Mesenteric fat pad (tissue), 1 donor: ENCODE results near the gene TSPAN9. TPM values are rescaled to one million over a fixed set of nuclear protein-coding genes. Genes with fewer than 3 reads are reported as not detected.

Experiments
- DNase-seq: peaks from one replicate; pipeline ENCODE4 v3.0.0-alpha.2; 2020; ENCODE audit warnings: low spot score
- total RNA-seq: library from RNA; stranded (reverse); fragmentation: NEBNext Ultra II Directional; extraction: Animal tissue kit (Norgen Biotek cat#: 25700); gene quantifications from one replicate; pipeline ENCODE4 v1.2.1, GENCODE V29; 2021
- donor health status: DM: yes; HTN: yes; CAD: no.

The TSPAN9 gene
- total RNA-seq, 1 donor from 2014 or later, result 36.9 TPM

DNA sequence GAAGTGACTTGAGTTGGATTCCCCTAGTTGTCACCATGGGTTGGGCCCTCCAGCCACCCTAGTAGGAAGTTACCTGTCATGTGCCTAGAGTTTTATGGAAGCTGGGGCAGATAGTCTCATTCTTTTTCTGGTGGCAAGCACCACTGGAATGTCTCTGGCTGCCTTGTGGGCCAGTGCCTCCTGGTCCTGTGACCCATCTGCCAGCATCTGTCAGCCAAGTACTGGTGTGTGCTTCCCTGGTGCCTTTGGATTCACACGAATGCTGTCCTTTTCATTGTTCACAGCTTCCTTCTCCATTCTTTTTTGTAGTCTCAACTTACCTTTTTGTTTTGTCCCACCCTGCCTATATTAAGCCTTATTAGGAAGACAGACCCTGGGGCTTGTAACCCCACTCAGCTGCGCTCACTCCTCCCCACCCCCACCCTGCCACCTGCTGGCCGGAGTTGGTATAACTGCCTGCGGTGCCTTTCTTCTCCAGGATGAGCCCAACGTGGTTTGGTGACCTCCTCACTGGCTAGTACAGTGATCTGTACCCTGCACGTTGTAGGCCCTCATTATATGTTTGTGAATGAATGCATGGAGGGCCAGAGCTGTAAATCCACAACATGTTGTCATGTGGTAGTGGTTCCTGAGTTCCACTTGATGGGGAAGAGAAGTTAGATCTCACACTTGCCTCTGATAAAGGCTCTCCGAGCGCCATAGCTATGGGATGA, 125.7 kb downstream of the TSPAN9 start:
- no peak for DNase-seq

DNA sequence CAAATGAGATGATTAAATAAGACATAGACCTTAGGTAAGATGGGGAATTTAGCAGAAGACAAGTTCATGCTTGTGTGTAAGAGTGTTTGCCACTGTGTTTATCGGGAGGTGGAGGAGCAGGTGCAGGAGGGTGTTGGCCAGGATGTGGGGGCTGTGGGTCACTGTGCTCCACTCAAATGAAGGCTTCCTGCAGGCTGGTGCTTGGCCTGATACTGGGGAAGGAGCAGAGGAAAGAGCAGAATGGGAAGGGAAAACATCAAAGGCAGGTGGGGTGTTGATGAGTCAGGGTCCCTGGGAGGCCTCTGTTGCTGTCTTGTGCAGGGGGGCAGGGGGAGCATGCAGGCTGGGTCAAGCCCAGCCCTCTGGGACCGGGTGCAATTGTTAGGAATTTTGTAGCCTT, 126.5 kb downstream of the TSPAN9 start:
- no peak for DNase-seq

DNA sequence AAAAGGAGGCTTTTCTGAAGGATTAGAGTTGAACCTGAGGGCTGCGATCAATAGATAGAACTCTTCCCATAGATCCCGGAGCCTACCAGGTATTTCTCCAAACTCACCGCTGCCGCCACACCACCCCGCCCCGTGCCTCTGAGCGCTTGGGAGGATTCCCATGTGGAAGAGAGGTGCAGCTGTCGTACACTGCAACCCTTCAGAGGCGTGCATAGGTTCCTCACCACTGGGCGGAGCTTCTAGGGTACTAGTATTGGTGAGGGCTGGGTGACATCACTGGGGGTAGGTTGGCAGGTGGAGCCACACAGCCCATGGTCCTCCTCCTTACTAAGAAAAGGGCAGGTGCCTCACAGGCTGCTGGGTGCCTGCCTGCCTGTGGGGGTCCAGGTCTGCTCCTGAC, 127.0 kb downstream of the TSPAN9 start:
- no peak for DNase-seq

DNA sequence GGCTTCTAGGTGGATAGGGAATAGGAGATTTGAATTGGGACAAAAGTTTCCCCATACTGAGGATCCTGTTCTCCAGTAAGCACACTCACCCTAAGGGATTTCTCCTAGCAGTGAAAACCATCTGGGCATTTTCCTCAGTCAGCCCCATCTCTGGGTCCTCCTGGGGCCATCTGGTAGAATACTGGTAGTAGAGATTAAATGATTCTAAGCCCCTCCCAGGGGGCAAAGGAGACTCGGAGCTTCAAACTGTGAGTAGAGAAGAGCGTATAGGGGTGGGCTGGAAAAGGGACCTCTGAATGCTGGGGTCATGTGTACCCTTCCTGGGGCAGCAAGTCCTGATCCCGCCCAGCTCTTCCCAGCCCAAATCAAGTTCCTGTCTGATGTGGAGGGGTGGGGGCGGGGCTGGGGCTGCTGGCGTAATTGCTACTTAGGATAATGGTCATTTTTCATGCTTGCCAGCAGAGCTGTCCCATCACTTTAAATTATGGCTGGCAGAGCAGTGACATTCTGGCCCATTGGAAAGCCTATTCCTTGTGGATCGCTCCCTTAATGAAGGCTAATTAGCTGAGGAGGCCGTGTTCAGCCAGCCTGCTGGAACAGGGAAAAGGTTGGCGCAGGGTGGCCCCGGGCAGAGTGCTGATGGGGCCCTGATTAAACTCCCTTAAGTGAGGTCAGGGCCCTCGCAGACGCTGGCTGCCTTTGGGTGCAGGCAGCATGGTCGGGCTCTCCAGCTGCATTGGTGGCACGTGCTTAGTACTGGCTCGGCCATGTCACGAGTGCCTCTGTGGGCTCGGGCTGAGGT, 127.8 kb downstream of the TSPAN9 start:
- DNase-seq, result no peak

DNA sequence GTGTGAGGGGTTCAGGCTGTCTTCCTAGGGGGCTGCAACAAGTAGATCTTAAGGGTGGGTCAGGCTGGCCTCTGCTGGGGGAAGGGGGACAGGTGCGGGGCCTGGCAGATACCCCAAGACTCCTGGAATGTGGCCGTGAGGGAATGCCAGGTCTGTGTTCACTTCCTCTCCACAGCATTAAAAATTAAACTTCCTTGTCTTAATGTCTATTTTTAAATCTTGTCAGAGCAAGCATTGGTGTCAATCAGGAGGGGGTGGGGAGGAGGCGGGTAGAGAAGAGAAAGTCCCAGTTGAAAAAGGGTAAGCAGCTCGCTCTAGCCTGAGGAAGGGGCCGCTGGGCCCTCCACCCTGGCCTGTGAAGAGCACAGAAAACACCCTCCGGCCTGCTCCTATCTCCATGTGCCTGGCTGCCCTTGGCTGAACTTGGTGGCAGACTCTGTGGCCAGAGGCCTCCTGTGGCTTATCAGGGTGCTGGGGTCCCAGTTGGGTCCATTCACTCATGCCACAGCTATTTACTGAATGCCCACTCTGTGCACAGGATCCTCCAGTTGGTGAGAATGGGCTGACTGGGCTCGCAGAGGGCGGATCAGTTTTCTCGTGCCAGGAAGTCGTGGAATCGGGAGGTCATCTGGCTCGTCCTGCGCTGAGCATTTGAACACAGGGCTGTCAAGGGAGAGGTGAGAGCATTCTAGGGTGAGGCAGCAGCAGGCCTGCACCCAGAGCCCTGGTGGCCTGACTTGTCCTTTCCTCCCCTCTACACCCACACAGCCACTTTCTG, 128.8 kb downstream of the TSPAN9 start:
- DNase-seq, result no peak

DNA sequence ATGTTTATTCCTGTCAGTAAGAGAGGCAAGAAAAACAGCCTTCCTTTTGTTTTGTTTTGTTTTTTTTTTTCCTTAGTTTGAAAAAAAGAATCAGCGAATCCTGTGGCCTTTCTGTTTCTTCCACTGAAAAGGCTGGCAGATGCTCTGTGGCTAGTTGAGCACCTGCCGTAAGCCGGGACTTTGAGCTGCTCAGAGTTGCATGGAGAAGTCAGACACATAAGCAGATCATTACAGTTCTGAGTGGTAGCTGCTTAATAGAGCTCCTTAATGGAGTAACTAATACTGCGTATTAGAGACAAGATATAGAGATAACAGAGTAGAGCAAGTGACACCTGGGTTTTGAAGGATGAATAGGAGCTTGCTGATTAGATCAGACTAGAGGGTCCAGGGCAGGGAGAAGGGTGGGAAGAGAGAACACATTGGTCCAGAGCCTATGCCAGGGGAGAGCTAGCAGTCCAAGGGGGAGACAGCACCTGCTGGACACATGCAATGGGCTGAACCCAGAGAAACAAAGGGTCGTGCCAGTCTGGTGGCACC, 129.4 kb downstream of the TSPAN9 start:
- no peak for DNase-seq

DNA sequence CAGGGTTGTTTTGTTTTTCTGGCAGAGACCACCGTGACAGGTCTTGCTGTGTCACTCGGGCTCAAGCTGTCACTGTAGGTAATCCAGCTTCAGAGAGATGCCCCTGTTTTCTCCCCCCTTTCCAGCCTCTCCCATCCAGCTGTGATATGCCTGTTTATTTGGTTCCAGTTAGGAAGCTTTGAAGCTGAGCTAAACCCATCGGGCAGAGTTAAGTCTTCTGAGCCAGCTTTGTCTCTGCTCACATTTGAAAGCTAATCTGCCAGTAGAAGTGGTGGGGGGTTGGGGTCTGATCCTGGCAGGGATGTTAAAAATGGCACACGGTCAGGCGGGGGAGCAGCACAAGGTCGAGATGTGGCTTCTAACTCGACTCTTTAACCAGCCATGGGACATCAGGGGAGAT, 130.0 kb downstream of the TSPAN9 start:
- no peak for DNase-seq

DNA sequence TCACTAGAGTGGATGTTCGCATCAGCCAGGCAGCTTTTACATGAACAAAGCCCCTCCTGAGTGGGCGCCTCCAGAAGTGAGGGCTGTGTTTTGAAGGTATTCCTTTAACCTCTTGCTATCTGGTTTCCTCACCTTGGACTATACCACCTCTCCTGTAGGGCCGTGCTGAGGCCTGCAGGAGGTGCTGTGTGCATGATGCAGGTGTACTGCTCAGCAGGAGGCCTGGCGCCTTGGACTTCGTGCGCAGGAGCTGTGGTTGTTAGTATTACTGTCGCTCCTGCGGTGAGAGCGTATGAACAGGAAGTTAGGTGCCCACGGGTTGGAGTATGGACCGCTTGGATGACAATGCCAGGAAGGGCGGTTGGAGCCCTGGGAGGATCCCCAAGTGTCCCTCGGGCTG, 130.7 kb downstream of the TSPAN9 start:
- DNase-seq, result no peak

DNA sequence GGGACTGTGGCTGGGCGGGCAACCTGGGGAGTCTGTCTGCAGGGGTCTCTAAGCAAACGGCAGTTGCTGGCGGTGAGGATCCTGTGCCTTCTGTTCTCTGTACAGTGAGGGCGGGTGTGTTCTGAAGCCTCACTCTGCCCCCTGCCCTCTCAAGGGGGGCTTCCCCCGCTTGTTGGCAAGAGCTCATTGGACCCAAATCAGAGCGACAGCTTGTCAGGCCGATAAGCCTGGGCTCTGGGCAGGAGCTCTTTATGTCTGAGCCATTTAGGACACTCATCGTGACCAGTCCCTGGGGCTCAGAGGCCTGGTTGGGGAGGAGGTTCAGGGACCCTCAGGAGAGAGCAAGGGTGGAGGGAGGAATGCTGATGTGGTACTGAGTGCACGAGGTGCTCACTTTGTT, 136.0 kb downstream of the TSPAN9 start:
- no peak for DNase-seq

DNA sequence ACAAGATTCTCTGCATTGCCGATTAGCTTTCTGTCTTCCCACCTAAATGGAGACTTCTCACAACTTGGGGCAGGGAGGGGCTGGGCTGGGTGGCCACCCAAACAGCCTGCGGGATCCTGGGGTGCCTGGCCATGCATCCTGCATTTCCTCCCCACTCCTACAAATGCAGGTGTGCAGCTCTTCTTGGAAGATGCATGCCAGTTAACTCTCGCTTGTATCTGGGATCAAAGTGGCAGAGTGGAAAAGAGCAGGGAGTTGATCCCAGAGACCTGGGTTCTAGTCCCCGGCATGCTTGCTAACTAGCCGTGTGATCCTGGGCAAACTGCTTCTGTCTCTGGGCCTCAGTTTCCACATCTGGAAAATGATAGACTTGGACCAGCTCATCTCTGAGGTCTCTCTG, 136.6 kb downstream of the TSPAN9 start:
- no peak for DNase-seq

DNA sequence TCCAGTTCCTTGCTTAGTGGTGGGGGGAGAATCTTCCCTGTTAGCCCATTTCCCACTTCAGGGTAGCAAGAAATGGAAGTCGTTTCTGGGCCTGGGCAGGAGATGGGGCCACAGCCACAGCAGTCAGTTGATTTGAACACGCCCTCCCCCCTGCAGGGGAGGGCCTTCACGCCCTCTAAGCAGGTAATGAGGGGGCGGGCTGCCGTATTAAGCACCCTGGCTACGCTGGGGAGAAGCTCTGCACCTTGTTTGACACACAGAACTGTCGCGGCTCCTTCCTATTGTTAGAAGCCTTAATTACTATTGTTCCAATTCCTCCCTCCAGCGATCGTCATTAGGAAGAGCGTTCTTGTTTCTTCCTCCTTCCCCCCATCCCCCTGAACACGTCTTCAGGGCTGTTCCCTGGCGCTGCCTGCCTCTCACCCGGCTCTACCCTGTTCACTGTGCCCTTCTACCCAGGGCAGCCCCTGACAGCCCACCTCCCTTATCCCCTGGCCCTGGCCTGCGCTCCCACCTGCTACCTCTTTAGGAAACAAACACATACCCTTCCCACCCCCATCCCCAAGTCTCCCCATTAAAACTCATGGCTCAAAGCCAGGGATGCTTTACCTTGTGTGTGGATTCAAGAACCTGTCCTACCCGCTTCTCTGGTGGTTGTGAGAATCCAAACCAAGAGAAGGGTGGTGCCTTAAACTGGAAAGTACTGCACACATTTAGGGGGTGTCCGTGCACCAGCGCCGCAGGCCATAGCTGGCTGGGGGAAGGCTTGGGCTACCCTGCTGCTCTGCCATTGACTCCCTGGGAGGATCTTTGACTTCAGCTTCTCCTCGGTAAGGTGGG, 137.6 kb downstream of the TSPAN9 start:
- DNase-seq, result no peak

DNA sequence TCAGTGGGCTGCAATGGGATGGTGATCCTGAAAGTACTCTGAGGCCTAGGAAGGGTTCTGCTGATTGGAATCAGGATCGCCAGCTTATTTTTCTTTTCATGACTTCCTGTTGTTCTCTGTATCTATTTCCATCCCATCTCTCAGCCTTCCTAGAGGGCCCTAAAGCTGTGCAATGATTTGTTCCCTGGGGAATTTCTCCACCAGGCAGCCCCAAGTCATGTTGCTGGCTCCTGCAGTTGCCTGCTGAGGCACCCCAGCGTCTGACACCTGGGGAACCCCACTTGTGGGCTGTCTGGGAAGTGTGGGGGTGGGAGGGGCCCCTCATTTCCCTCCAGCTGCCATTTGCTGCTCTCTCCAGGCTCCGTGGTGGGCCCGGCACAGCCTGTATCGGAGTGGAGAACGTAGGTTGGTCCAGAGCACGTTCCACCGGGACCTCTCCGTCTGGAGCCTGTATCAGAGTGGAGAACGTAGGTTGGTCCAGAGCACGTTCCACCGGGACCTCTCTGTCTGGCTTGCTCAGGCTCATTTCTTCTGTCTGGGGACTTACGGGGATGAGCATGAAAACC, 138.3 kb downstream of the TSPAN9 start:
- no peak for DNase-seq

DNA sequence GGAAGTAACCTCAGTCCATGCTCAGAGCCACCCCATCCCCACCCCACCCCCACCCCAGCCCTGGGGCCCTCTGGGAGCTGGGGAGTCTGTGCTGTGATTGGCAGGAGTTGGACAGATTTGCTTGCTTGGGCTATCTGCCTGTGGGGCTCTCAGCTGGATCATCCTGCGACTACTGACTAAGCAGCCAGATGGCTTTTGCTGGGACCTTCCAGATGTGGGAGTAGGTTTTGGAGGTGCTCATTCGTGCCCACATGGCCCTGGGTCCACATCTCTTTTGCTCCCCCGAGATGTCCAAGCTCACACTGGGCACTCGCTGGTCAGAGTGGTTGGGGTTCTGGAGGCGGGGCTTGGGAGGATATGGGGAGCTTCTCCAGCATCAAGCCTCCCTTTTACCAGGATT, 138.9 kb downstream of the TSPAN9 start:
- DNase-seq, result no peak

DNA sequence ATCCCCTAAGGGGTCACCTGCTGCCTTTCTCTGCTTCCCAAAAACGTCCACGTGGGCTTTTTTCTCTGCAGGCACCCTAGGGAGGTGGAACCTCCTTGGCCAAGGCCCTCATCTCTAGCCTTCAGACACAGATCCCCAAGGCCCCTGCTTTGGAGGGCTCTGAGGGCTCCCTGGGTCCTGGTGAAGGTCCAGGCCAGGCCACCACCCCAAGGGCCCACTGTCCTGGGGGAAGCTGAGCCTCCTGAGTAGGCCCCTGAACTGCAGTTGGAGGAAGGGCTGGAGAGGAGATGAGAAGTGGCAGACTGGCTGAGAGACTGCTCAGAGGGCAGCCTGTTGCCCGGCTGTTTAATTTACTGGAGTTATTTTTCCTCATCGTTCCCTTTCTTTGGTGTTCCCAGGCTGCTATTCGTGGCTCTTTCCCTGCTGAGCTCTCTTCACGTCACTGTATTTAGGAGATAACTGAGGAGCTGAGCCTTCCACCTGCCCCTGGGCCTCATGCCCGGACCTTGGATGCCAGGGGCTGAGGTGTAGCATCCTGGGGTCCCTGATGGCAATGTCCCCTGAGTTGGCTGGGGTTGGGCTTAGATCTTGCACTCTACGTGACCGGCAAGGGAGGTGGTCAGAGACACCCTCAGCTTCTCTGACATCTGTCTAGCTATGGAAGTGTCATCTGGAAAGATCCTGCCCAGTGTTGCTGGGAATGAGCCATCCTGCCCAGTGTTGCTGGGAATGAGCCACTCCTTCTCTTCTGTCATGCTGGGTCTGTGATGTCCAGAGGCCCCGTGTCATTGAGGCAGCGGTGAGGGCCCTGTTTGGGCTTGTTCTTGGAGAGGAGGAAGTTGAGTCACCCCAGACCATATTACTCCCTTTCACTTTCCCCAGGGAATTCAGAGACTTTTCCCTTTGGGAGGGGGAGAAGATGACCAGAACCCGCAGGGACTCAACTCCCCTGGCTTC, 139.8 kb downstream of the TSPAN9 start:
- DNase-seq, result no peak

DNA sequence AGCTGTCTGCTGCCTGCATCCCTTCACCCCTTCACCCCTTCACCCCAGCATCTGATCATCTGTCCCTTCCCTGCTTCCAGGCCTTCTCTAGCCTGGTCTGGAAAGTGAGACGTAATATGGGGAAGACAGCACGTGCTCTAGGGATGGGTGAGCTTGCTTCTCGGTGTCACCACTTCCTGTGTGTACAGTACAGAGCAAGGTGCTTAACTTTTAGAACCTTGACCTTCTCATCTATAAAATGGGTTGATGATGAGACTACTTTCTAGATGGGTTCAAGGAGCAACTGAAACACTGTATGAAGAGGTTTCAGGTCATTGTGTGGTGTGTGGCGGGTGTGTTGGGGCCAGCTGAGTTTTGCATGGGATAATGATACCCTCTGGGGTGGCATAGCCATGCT, 140.5 kb downstream of the TSPAN9 start:
- DNase-seq, result no peak

DNA sequence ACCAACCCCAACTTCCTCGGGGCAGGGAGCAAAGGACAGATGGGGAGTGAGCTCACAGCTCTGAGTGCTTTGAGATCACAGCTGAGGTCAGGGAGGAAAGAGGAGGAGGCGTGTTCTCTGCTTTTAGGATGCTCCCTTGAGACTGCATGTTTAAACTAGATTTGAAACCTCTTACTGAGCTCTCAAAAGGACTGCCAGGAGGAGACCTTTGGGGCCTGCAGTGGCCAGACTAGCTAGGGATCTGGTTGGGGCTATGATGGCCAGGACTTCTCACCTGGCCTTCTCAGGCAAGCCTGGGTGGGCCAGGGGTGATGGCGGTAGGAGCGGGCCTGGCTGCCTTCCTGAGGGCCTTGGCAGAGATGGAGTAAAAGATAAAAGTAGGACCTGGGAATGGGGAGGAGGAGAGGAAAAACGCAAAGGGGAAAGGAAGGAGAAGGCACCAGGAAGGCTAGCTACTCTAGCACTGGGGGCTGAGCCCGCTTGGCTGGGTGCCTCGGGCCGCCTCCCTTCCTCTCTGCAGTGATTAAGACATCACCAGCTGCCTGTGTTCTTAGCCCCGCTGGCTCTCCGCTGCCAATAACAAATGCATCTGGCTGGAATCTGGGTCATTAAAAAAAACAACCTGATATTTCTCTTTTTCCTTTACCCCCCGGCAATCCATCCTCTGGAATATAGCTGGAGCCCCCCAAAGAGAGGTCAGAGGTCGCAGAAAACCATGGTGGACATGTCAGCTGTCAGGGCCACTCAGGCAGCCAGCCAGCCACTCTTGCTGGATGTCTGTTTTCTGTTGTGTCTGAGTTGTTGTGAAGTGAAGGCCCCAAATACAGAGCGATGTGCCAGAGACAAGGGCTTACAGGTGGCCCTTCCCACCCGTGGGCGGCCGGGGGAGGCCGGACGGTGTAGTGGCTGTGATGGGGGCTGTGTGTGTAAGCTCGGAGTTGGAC, 141.3 kb downstream of the TSPAN9 start:
- no peak for DNase-seq

DNA sequence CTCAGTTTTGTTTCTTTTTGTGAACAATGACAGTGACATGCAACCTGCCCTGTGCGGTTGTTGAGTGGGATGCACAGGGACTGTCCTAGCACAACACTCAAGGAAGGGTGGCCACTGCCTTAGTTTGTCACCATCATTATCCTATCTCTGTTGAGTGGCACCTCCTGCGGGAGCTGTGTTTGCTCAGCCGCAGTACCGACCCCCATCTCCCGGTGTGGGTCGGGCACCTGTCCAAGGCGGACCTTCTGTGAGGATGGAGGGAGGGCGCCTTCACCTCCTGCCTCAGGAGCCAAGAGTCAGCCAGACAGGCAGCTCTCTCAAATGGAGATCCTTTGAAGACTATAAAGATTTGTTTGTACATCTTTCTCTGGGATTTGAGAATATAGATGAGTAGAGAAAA, 142.1 kb downstream of the TSPAN9 start:
- DNase-seq, result no peak
